GM21576 (cell line): ENCODE results near the gene ATP2C1.
"Not testable (repeated sequence)": the region's sequence is repeated elsewhere in the genome, so short reads cannot be mapped to it uniquely, and the experiment has no call there.

Experiments used
- ATAC-seq: cut with Tn5 transposase; IDR thresholded peaks from one replicate; pipeline ENCODE4 v1.9.1; 2021; ENCODE audit warnings: mild to moderate bottlenecking, moderate library complexity; ENCODE audit not compliant: unreplicated experiment

Gene ATP2C1

GRCh38 chr3:131036986-131037385, 143.1 kb downstream of the ATP2C1 start:
- no peak for ATAC-seq

- ATAC-seq = no peak
These were observed 144.4 kb downstream of the ATP2C1 start for GRCh38 chr3:131038326-131038725.

- not testable (repeated sequence) for ATAC-seq
These were observed 148.5 kb downstream of the ATP2C1 start for GRCh38 chr3:131042271-131042985.

GRCh38 chr3:131047582-131047981, 153.7 kb downstream of the ATP2C1 start:
- no peak for ATAC-seq

GRCh38 chr3:131048030-131048429, 154.1 kb downstream of the ATP2C1 start:
- no peak for ATAC-seq

- no peak for ATAC-seq
These were observed 156.1 kb downstream of the ATP2C1 start for GRCh38 chr3:131050001-131050400.

- no peak for ATAC-seq
These were observed 159.4 kb downstream of the ATP2C1 start for GRCh38 chr3:131053043-131053859.
